Measurements from ENCODE around the gene CELF2.

The CELF2 gene

DNA sequence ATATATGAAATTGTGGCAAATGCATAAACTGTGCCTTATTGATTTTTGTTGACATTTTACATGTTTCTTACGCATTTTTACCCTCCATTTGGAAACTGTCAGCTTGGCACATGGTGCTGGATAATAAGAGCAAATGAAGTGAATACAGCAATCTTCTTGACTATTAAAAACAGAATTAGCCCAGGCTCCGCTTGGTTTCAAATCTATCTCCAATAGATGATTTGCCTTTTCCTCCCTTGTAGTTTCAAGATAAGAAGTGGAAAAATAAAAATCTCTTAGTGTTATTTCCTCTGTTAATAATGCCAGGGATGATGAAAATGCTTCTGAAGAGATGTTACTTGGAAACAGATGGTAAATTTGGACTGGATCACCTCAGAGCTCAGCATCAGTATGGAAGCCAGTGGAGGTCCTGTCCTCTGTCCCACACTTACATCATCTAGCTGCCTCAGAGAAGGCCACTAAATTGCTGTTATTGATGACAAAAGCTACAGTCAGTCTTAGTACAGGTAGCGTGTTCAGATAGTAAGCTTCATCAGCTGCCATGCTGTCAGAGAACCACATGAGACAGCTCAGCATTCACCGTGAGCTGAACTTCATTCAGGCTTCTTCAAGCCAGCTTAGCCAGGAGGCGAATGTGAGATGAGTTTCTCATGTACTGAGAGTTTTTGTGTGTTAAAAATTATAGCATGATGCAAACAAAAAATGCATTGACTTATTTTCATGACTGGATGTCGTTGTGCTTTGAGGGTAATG is 246.8 kb downstream of the CELF2 start:
- no peaks in the 10 kb centered on the region for H3K36me3 Mint-ChIP-seq
- DNase-seq (ENCODE audit: low spot score in 2 of 2), result no peak
- peak overlapping the region; percentile 91 for H3K27ac Mint-ChIP-seq
- H3K4me3 Mint-ChIP-seq, result no peak overlapping the region
- H3K9me3 Mint-ChIP-seq, result no peaks in the 10 kb centered on the region
- ATAC-seq, result peak; percentile 61
- H3K4me1 Mint-ChIP-seq, result peaks cover 90% of the 10 kb centered on the region

DNA sequence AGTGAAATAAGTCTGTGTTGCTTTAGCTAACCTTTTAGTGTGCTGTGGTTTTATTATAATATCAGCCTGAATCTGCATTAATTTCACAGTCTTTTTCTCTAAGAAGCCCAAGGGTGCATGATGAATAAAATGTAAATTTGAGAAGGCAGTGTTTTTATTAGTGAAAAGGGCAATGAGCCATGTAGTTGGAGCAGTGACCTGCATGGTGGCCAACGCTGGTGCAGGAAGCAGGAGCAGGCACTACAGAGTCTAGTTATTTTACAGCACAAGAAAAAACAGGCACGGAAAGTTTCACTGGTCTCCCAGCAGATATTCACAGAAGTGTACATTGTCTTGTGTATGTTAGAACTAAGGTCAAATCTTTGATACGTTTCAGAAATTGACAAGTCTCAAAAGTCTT is 247.8 kb downstream of the CELF2 start:
- no peaks in the 10 kb centered on the region for H3K36me3 Mint-ChIP-seq
- no peak overlapping the region for H3K4me3 Mint-ChIP-seq
- H3K9me3 Mint-ChIP-seq, result no peaks in the 10 kb centered on the region
- DNase-seq (ENCODE audit: low spot score in 2 of 2) (no peak), ATAC-seq (no peak)
- H3K27ac Mint-ChIP-seq, result peak overlapping the region; percentile 91
- H3K4me1 Mint-ChIP-seq, result peaks cover 90% of the 10 kb centered on the region

DNA sequence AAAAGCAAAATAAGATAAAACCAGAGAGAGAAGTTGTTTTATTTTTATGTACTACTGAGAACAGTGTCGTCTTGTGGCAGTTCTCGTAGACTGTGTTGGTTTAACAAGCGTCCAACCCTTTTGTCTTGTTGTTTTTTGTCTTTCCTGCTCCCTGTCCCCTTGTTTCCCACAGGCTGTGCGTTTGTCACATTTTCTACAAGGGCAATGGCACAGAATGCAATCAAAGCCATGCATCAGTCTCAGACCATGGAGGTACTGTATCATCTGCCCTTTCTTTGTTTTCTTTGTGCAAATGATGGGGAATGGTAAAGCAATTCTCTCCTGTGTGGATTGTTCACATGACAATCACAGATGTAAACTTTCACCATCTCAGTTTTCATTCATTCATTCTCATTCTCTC is 248.8 kb downstream of the CELF2 start:
- Mint-ChIP-seq H3K4me3 (no peak overlapping the region), H3K9me3 (no peaks in the 10 kb centered on the region), H3K27ac (peak overlapping the region; percentile 9), H3K36me3 (no peaks in the 10 kb centered on the region), H3K4me1 (peaks cover 90% of the 10 kb centered on the region)
- ATAC-seq (no peak), DNase-seq (ENCODE audit: low spot score in 2 of 2) (no peak)

DNA sequence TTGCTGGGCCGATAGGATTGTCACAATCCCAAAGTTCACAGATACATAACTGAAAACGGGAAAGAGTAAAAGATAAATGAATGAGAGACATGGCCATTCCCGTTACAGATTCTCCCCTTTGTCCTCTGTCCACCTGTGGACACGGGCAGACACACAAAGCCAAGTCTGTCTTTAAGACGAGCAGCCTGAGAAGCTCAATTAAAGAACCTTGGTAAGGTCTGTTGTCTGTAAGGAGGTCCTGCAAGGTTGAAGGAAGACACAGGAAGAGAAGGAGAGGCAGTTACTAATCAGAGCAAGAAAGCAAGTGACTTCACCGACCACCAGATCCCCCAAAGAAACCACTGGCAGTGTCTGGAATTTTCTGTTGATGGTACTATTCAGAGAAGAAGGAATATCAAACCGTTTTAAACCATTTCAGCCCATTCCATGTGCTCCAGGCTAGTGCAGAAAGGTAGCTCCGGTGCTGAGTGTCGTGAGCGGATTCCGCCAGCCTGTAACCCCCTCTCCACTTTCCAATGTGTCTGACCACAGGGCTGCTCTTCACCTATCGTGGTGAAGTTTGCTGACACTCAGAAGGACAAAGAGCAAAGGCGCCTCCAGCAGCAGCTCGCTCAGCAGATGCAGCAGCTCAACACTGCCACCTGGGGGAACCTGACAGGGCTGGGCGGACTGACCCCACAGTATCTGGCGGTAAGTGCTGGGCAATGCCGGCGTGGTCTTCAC is 252.6 kb downstream of the CELF2 start:
- Mint-ChIP-seq H3K36me3 (no peaks in the 10 kb centered on the region), H3K27ac (peak overlapping the region; percentile 94), H3K4me3 (peak overlapping the region; percentile 45), H3K9me3 (no peaks in the 10 kb centered on the region), H3K4me1 (peaks cover 89% of the 10 kb centered on the region)
- ATAC-seq (peak; percentile 86), DNase-seq (ENCODE audit: low spot score in 2 of 2) (peak; percentile 68 to 86)

DNA sequence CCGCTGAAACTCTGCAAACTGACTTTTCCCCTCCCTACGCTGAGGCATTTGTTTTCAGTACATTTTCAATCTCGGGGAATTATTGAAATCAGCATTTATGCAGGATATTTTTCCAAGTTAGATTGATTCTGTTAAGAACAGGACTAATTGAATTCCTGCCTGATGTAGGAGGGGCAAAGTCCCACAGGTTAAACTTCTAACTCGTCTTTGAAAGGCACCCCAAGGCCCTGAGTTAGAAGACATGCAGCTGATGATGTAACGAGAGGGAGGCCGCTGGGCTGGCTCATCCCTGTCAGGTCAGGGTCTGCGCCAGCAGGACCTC is 253.1 kb downstream of the CELF2 start:
- H3K4me3 Mint-ChIP-seq, result no peak overlapping the region
- H3K36me3 Mint-ChIP-seq, result no peaks in the 10 kb centered on the region
- no peaks in the 10 kb centered on the region for H3K9me3 Mint-ChIP-seq
- no peak for DNase-seq (ENCODE audit: low spot score in 2 of 2)
- no peak for ATAC-seq
- peaks cover 89% of the 10 kb centered on the region for H3K4me1 Mint-ChIP-seq
- H3K27ac Mint-ChIP-seq, result peak overlapping the region; percentile 94

DNA sequence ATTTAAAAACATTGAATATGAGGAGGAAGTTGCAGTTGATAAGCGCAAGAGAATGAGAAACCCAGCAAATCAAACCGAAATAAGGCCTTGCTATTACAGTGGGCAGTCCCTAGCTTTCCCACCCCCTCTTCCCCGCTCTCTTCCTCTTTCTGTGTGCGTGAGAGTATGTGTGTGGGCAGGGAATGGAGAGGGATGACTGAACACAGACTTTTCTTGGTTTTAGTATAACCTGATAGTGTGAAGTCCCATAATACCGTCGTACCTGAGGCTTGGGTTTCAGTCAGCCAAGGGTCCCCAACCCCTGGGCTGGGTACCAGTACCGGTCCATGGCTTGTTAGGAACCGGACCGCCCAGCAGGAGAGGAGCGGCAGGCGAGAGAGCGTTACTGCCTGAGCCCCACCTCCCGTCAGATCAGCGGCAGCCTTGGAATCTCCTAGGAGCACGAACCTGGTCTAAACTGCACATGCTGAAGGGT is 255.3 kb downstream of the CELF2 start:
- H3K9me3 Mint-ChIP-seq, result no peaks in the 10 kb centered on the region
- H3K36me3 Mint-ChIP-seq, result no peaks in the 10 kb centered on the region
- peak overlapping the region; percentile 40 for H3K4me3 Mint-ChIP-seq
- DNase-seq (ENCODE audit: low spot score in 2 of 2) (no peak), ATAC-seq (peak; percentile 84)
- H3K27ac Mint-ChIP-seq, result peak overlapping the region; percentile 94
- H3K4me1 Mint-ChIP-seq, result peaks cover 79% of the 10 kb centered on the region

DNA sequence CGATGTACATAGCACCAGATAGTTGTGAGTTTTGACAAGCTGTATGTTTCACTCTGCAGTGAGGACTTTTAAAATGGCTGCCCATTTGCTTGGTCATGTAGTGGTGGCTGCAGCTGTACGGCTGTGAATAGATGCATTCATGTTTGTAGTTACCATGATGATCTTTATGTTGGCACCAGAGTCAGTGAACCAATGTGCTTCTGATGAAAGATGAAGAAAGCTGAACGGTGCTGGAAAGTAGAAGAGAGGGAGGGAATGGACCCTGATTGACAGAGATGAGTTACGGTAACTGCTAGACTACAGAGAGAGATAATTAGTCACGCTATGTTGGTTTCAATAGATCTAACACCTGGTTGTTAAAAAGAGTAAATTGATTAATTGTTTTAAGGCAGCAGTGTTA is 256.8 kb downstream of the CELF2 start:
- Mint-ChIP-seq H3K4me1 (peaks cover 65% of the 10 kb centered on the region), H3K36me3 (no peaks in the 10 kb centered on the region), H3K27ac (peak overlapping the region; percentile 94), H3K4me3 (no peak overlapping the region), H3K9me3 (no peaks in the 10 kb centered on the region)
- ATAC-seq, result no peak
- no peak for DNase-seq (ENCODE audit: low spot score in 2 of 2)

DNA sequence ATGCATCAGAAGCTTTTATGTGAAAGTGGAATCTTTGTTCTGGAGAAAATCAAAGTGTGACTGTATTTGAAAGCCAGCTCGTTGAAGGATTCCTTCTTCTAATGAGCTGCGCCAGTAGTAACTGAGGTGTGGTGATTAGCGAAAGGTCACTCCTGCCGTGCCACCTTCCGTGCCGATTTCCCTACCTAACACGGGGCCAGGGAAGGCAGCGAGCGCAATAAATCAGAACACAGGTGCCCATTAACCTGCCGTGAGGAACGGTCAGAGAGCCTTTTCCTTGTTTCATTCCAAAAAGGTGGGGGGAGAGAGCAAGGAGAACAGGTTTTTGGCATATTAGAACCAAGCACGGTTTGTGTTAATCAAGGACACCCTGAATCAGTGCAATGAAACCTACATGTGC is 258.0 kb downstream of the CELF2 start:
- H3K4me3 Mint-ChIP-seq, result no peak overlapping the region
- ATAC-seq, result no peak

DNA sequence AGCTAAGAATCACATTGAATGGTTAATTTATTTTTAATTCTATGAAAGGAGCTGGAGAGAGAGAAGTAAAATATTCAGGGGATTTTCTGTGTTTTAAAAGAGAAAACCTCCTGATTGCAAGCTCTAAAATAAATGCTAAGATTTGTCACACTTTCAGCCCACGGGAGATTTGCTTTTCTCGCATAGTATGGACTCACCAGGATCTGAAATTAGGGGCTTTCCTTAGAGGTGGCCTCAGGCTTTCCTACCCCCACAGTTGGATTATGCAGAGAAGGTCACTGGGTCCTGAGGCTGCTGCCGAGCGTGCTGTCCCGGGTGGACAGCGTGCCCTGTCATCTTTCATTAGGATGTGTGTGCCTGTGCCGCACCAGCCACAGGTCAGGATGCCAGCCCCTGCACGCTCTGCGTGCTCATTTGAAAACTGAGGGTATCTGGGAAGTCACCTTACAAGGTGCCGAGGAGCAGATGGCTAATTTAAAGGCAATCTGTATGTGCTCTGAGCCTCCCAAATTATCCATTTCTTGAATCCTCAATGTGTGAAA is 258.8 kb downstream of the CELF2 start:
- ATAC-seq, result peak; percentile 3
- Mint-ChIP-seq H3K4me3 (no peak overlapping the region), H3K9me3 (no peaks in the 10 kb centered on the region), H3K36me3 (no peaks in the 10 kb centered on the region), H3K27ac (peak overlapping the region; percentile 94), H3K4me1 (peaks cover 63% of the 10 kb centered on the region)
- DNase-seq (ENCODE audit: low spot score in 2 of 2), result no peak

More for the DNA sequence above, 258.0 kb downstream of the CELF2 start:
- H3K9me3 Mint-ChIP-seq, result no peaks in the 10 kb centered on the region
- peaks cover 64% of the 10 kb centered on the region for H3K4me1 Mint-ChIP-seq
- DNase-seq (ENCODE audit: low spot score in 2 of 2), result no peak
- peak overlapping the region; percentile 94 for H3K27ac Mint-ChIP-seq
- H3K36me3 Mint-ChIP-seq, result no peaks in the 10 kb centered on the region

DNA sequence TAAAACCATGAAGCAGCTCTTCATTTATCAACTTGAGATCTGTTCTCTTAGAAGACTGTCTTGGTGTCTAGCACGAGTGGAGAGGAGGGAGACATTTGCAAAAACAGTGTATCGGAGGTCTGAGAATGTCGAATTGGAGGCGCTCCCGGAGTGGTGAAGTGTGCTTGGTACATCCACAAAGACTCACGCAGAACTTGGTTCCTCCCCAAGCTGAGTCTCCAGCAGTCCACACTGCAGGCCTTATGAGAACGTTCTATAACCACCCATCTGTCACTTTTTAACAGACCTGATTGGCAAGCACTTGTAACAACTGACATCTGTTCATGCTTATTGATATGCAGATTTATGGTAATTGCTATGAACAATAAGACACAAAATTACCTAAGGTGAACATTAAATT is 261.6 kb downstream of the CELF2 start:
- peak overlapping the region; percentile 94 for H3K27ac Mint-ChIP-seq
- H3K4me1 Mint-ChIP-seq, result peaks cover 35% of the 10 kb centered on the region
- DNase-seq (ENCODE audit: low spot score in 2 of 2) (no peak), ATAC-seq (no peak)
- no peak overlapping the region for H3K4me3 Mint-ChIP-seq
- H3K9me3 Mint-ChIP-seq, result no peaks in the 10 kb centered on the region
- no peaks in the 10 kb centered on the region for H3K36me3 Mint-ChIP-seq

DNA sequence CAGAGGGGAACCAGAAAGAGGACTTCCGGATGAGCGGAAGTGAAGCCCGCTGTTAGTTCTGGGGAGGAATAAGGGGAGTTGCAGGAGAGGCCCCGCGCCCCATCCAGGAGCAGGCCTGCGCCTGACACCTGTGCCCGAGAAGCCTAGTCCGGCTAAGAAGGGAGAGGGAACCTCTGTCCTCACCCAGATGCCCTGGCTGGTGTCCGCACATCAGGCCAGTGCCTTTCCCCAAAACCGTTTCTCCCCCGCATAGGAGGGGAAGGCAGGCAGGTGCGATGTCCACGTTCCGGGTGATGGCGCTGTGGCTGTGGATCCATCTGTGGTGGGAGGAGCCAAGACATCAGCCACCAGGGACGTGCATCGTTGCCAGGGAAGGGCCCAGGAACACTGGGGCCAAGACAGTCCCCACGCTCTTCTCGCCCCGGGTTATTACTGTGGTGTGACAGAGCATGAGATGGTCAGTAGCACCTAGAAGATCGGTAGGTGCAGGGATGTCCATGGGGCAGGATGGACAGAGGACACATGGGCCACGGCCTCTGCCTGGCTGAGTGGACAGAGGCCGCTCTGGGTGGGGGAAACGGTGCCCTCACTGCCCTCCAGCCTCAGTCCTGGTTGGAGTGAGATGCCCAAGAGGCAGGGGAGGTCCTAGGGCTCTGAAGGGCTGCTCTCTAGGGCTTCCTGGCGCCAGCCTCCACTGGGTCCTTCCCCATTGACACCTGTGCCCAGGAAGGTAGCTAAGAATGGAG is 262.7 kb downstream of the CELF2 start:
- Mint-ChIP-seq H3K36me3 (no peaks in the 10 kb centered on the region), H3K4me1 (peaks cover 31% of the 10 kb centered on the region), H3K9me3 (no peaks in the 10 kb centered on the region), H3K4me3 (no peak overlapping the region), H3K27ac (no peak overlapping the region)
- ATAC-seq, result no peak
- no peak for DNase-seq (ENCODE audit: low spot score in 2 of 2)

DNA sequence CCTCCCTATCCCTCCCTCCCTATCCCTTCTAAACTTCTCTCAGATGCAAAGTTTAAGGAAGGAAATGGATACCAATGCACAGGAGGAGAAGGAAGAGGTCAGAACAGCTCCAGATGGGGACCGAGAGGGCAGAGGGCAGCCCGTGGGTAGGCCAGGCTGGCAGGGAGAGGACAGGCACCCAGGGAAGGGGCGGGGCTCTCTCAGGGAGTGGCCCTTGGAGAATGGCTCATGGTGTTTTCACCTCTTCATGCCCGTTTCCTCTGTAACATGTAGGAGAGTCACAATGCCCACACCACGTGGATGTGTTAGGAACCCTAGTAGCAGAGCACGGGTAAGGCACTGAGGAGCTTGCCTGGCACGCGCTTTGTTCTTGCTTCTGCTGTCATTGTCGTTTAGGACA is 264.5 kb downstream of the CELF2 start:
- Mint-ChIP-seq H3K36me3 (no peaks in the 10 kb centered on the region), H3K4me1 (peaks cover 23% of the 10 kb centered on the region), H3K27ac (no peak overlapping the region), H3K4me3 (no peak overlapping the region), H3K9me3 (no peaks in the 10 kb centered on the region)
- DNase-seq (ENCODE audit: low spot score in 2 of 2), result no peak
- no peak for ATAC-seq

DNA sequence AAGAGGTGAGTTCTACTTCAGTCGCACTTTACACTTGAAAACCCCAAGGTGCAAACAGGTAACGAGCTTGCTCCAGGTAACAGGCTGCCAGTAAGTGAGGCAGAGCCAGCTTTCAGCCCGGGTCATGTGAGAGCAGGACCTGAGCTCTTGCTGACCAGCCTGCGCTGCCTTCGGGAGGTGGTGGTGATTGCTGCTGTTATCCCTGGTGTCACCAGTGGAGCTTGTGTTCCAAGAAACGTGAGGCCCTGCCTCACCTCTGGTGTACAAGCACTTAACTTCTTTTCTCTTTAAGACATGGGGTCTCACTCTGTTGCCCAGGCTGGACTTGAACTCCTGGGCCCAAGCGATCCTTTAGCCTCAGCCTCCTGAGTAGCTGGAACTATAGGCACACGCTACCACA is 265.0 kb downstream of the CELF2 start:
- no peak for ATAC-seq
- DNase-seq (ENCODE audit: low spot score in 2 of 2), result no peak
- H3K36me3 Mint-ChIP-seq, result no peaks in the 10 kb centered on the region
- H3K27ac Mint-ChIP-seq, result no peak overlapping the region
- no peaks in the 10 kb centered on the region for H3K9me3 Mint-ChIP-seq
- peaks cover 19% of the 10 kb centered on the region for H3K4me1 Mint-ChIP-seq
- no peak overlapping the region for H3K4me3 Mint-ChIP-seq

DNA sequence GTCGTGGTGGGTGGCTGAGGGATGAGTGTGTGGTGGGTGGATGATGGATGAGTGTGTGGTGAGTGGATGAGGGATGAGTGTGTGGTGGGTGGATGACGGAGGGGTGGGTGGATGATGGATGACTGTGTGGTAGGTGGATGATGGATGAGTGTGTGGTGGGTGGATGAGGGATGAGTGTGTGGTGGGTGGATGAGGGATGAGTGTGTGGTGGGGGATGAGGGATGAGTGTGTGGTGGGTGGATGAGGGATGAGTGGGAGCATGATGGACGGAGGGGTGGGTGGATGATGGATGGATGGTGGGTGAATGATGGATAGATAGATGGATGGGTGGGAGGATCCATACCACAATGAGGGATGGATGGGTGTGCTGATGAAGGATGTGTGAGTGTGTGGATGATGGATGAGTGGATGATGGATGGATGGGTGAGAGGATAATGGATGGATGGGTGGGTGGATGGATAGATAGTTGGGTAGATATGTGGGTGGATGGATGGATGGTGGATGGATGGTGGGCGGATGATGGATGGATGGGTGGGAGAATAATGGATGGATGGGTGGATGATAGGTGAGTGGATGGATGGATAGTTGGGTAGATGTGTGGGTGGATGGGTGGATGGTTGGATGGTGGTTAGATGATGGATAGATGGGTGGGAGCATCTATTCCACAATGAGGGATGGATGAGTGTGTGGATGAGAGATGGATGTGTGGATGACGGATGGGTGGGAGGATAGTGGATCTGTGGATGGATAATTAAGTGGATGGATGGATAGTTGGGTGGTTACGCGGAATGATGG is 266.8 kb downstream of the CELF2 start:
- H3K27ac Mint-ChIP-seq, result no peak overlapping the region
- DNase-seq (ENCODE audit: low spot score in 2 of 2), result no peak
- no peaks in the 10 kb centered on the region for H3K9me3 Mint-ChIP-seq
- H3K4me3 Mint-ChIP-seq, result no peak overlapping the region
- no peak for ATAC-seq
- no peaks in the 10 kb centered on the region for H3K36me3 Mint-ChIP-seq
- H3K4me1 Mint-ChIP-seq, result peaks cover 19% of the 10 kb centered on the region

DNA sequence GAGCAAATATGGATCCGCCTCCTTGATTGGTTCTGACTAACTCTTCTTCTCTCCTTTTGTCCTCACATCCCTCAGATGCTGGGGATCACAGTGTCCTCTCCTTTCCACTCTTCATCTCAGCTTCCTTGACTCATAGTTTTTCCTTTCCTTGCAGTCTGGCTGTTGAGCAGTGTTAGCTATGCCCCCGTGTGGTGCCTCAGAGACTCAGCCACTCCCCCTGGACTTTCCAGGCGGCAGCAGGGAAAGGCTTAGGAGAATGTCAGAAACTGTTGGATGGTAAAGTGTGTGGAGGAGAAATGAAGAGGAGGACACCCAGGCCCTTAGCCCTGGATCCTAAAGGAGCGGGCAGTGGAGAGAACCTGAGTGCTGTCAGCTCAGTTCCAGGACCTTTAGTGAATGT is 267.5 kb downstream of the CELF2 start:
- Mint-ChIP-seq H3K27ac (no peak overlapping the region), H3K9me3 (no peaks in the 10 kb centered on the region), H3K4me3 (no peak overlapping the region), H3K36me3 (no peaks in the 10 kb centered on the region), H3K4me1 (peaks cover 16% of the 10 kb centered on the region)
- no peak for DNase-seq (ENCODE audit: low spot score in 2 of 2)
- ATAC-seq, result no peak
